HCT116 (cell line): ENCODE measurements around the gene NOL11. TPM values are rescaled to one million over a fixed set of nuclear protein-coding genes. Genes with fewer than 3 reads are reported as not detected.

ENCODE experiments used
- ATAC-seq: fragments of 200-7000 bp; cut with Tn5 transposase; 2 replicates; pipeline ENCODE4 v1.9.1; 2020; ENCODE audit warnings: mild to moderate bottlenecking, moderate library complexity
- BruUV-seq: library from RNA; stranded (reverse); fragments of 400-500 nt; replicated peaks from 2 replicates; lab custom pipeline; 2021; lab: Mats Ljungman, UMichigan
- CTCF ChIA-PET: fragments of 300-600 bp; sonication (Branson Sonifier 250); formaldehyde crosslinking; loops from one replicate; lab custom pipeline; 2021; ENCODE audit warnings: antibody characterized with exemption; lab: Charles Lee
- POLR2A ChIA-PET: fragments of 300-600, 350-600 bp; sonication (Branson Sonifier 250); formaldehyde crosslinking; loops from one replicate; lab custom pipeline; 2021; ENCODE audit warnings: antibody characterized with exemption; lab: Charles Lee
- RAD21 ChIA-PET, 2 experiments: fragments of 300-600 bp; sonication (Branson Sonifier 250); formaldehyde crosslinking; loops; one replicate each; lab custom pipeline; 2023; ENCODE audit warnings: low total read pairs in 2 of 2; ENCODE audit not compliant: uncharacterized antibody in 2 of 2, unreplicated experiment in 2 of 2, low non-redundant PET in 1 of 2; lab: Charles Lee
- DNase-seq: peaks from one replicate; pipeline ENCODE4 v3.0.0-alpha.2; 2010; ENCODE audit warnings: low read depth, low spot score
- H2AFZ ChIP-seq: fragments of 200-600 bp; shearing (Covaris generic), sonication (generic); 2 replicates; pipeline ENCODE4 v1.6.1; 2017; ENCODE audit warnings: low read depth, mixed run types, mixed read lengths, antibody characterized with exemption, low read length; ENCODE audit not compliant: poor library complexity, severe bottlenecking
- H3K27ac ChIP-seq: 2 replicates; pipeline ENCODE4 v1.5.1; 2012; ENCODE audit warnings: low read depth, low read length
- H3K27me3 ChIP-seq: fragments of 200-600 bp; sonication (generic); 2 replicates; pipeline ENCODE4 v1.6.1; 2016; ENCODE audit warnings: mixed run types, low read length, mixed read lengths; ENCODE audit not compliant: insufficient read depth
- H3K36me3 ChIP-seq, 2 experiments: fragments of 200-500 bp in 1 of 2; fragments of 200-600 bp in 1 of 2; sonication (Bioruptor generic) in 1 of 2; sonication (generic) in 1 of 2; 2 replicates each; pipeline versions ENCODE4 v1.5.1 to v1.6.1; 2014 to 2016; ENCODE audit warnings: low read length in 2 of 2, inconsistent platforms in 1 of 2, mixed read lengths in 1 of 2, mixed run types in 1 of 2; ENCODE audit not compliant: insufficient read depth in 2 of 2, control insufficient read depth in 1 of 2
- H3K4me1 ChIP-seq, 2 experiments: fragments of 200-600 bp in 1 of 2; sonication (generic) in 1 of 2; 2 replicates each; pipeline versions ENCODE4 v1.5.1 to v1.6.1; 2012 to 2017; ENCODE audit warnings: low read length in 2 of 2, inconsistent platforms in 1 of 2, mild to moderate bottlenecking in 1 of 2, mixed read lengths in 1 of 2, mixed run types in 1 of 2, moderate library complexity in 1 of 2; ENCODE audit not compliant: insufficient read depth in 2 of 2, control insufficient read depth in 1 of 2
- H3K4me2 ChIP-seq: fragments of 200-600 bp; sonication (generic); 2 replicates; pipeline ENCODE4 v1.6.1; 2017; ENCODE audit warnings: mixed run types, low read length, mixed read lengths
- H3K4me3 ChIP-seq, 2 experiments: fragments of 200-600 bp in 1 of 2; sonication (generic) in 1 of 2; replicated peaks in 1 of 2; 2 replicates each; pipeline ENCODE4 v1.5.1; 2011 to 2016; ENCODE audit warnings: low read length in 2 of 2, control low read depth in 1 of 2, low read depth in 1 of 2, mild to moderate bottlenecking in 1 of 2, mixed read lengths in 1 of 2, mixed run types in 1 of 2
- H3K79me2 ChIP-seq: fragments of 200-600 bp; sonication (generic); 2 replicates; pipeline ENCODE4 v1.6.1; 2017; ENCODE audit warnings: mild to moderate bottlenecking, mixed run types, low read length, moderate library complexity, mixed read lengths; ENCODE audit not compliant: insufficient read depth
- H3K9ac ChIP-seq: fragments of 200-600 bp; sonication (generic); 2 replicates; pipeline ENCODE4 v1.6.1; 2016; ENCODE audit warnings: low read length, mixed read lengths
- H3K9me2 ChIP-seq: fragments of 200-600 bp; sonication (generic), shearing (Covaris generic); 2 replicates; pipeline ENCODE4 v1.6.1; 2017; ENCODE audit warnings: mixed run types, mild to moderate bottlenecking, moderate library complexity; ENCODE audit not compliant: insufficient read depth
- H3K9me3 ChIP-seq, 2 experiments: fragments of 200-500 bp in 1 of 2; fragments of 200-600 bp in 1 of 2; sonication (Bioruptor generic) in 1 of 2; sonication (generic) in 1 of 2; 2 replicates each; pipeline ENCODE4 v1.6.1; 2014 to 2017; ENCODE audit warnings: low read length in 2 of 2, mixed read lengths in 2 of 2, inconsistent platforms in 1 of 2, low read depth in 1 of 2, mild to moderate bottlenecking in 1 of 2, mixed run types in 1 of 2, moderate library complexity in 1 of 2; ENCODE audit not compliant: control insufficient read depth in 1 of 2, insufficient read depth in 1 of 2
- H4K20me1 ChIP-seq: fragments of 200-600 bp; sonication (generic), shearing (Covaris generic); 2 replicates; pipeline ENCODE4 v1.6.1; 2017; ENCODE audit warnings: mixed run types, mild to moderate bottlenecking, moderate library complexity; ENCODE audit not compliant: insufficient read depth
- CBX3 ChIP-seq: IDR thresholded peaks from 2 replicates; pipeline ENCODE4 v1.6.1; 2012; ENCODE audit warnings: low read depth
- CTCF ChIP-seq, 3 experiments: fragments of 200-600 bp in 1 of 3; sonication (generic) in 1 of 3; IDR thresholded peaks in 2 of 3; conservative IDR thresholded peaks in 1 of 3; 2 replicates each; pipeline ENCODE4 v1.5.1; 2012 to 2017; ENCODE audit warnings: low read depth in 2 of 3, low read length in 2 of 3, antibody characterized with exemption in 1 of 3, borderline replicate concordance in 1 of 3, control low read depth in 1 of 3, mild to moderate bottlenecking in 1 of 3, mixed read lengths in 1 of 3, mixed run types in 1 of 3, moderate library complexity in 1 of 3; ENCODE audit not compliant: insufficient read depth in 1 of 3
- EGR1 ChIP-seq: IDR thresholded peaks from 2 replicates; pipeline ENCODE4 v1.6.1; 2012; ENCODE audit warnings: low read depth
- FOSL1 ChIP-seq: IDR thresholded peaks from 2 replicates; pipeline ENCODE4 v1.6.1; 2012; ENCODE audit warnings: low read depth
- JUND ChIP-seq: IDR thresholded peaks from 2 replicates; pipeline ENCODE4 v1.6.1; 2012
- POLR2AphosphoS5 ChIP-seq: IDR thresholded peaks from 2 replicates; pipeline ENCODE4 v1.6.1; 2011; ENCODE audit warnings: mild to moderate bottlenecking, low read depth, low read length, moderate library complexity
- RAD21 ChIP-seq: IDR thresholded peaks from 2 replicates; pipeline ENCODE4 v1.6.1; 2012; ENCODE audit warnings: low read depth, mild to moderate bottlenecking
- SIN3A ChIP-seq: IDR thresholded peaks from 2 replicates; pipeline ENCODE4 v1.6.1; 2012; ENCODE audit warnings: low read depth
- SRF ChIP-seq: IDR thresholded peaks from 2 replicates; pipeline ENCODE4 v1.6.1; 2012; ENCODE audit warnings: low read depth
- TCF7L2 ChIP-seq: IDR thresholded peaks from 2 replicates; pipeline ENCODE4 v1.7.0; 2011; ENCODE audit warnings: borderline replicate concordance, inconsistent platforms; ENCODE audit not compliant: insufficient read depth, insufficient read length; ENCODE audit errors: extremely low read depth
- YY1 ChIP-seq: IDR thresholded peaks from 2 replicates; pipeline ENCODE4 v1.6.1; 2011; ENCODE audit warnings: low read length, low read depth, moderate library complexity, mild to moderate bottlenecking; ENCODE audit not compliant: insufficient replicate concordance; ENCODE audit errors: extremely low read depth
- ZFX ChIP-seq: fragments of 450-650 bp; IDR thresholded peaks from 2 replicates; pipeline ENCODE4 v1.6.1; 2017
- ZNF274 ChIP-seq: fragments of 200-500 bp; sonication (Bioruptor generic); IDR thresholded peaks from 2 replicates; pipeline ENCODE4 v1.6.1; 2014; ENCODE audit warnings: mild to moderate bottlenecking, low read depth, low read length, inconsistent platforms
- intact Hi-C: fragments of 100-400 bp; cut with micrococcal nuclease; formaldehyde crosslinking; loops from 2 replicates; pipeline ENCODE4 v1.10.0; 2022
- total RNA-seq: library from RNA; stranded (reverse); gene quantifications from one replicate; pipeline ENCODE4 v1.2.1, GENCODE V29; 2021; ENCODE audit not compliant: unreplicated experiment
- TF ChIP-seq, protein P1 (sequence below): IDR thresholded peaks from 2 replicates; pipeline ENCODE4 v1.6.1; 2012; ENCODE audit warnings: low read depth
- TF ChIP-seq, protein P2 (sequence below): IDR thresholded peaks from 2 replicates; pipeline ENCODE4 v1.6.1; 2012

Gene NOL11
- total RNA-seq, 1 experiment from 2014 or later = 118 TPM

DNA sequence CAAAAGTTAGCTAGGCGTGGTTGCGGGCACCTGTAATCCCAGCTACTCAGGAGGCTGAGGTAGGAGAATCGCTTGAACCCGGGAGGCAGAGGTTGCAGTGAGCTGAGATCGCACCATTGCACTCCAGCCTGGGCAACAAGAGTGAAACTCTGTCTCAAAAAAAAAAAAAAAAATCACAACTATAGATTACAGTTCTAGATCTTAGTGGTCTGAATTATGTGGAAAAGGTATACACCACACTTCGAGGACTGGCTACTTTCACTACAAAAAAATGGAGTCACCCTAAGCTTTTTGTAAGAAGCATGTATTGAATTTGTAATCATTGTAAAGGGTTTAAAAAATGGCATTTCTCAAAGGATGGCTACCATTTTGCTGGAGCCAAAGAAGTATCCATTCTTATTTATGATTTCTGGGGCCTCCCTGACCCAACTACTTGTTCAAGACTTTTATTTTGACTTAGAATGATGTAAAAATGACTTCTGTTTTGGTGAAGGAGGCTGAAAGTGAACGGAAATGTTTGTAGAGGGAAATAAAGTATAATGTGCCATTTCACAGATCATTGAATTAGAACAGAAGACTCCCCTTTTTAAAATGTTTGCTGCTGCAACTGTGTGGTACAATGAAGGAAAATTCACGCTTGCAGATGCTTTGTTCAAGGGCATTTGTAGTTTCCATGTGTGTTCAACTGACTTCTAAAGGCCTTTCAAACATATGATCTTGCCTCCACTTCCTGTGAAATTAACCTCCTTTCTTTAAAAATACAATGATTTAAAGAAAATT lies 37.1 kb upstream of the NOL11 start:
- Histone ChIP-seq H3K36me3 (no peaks in the 10 kb centered on the region), H3K27ac (no peak overlapping the region), H3K9me2 (no peaks in the 10 kb centered on the region), H3K4me3 (no peak overlapping the region), H3K9ac (no peak overlapping the region), H3K79me2 (no peaks in the 10 kb centered on the region), H3K27me3 (no peaks in the 10 kb centered on the region), H3K4me2 (no peak overlapping the region), H3K9me3 (no peaks in the 10 kb centered on the region), H3K4me1 (peaks cover 6 to 9% of the 10 kb centered on the region in 2 experiments; a peak in 3 of 4 replicates), H2AFZ (no peak overlapping the region), H4K20me1 (no peaks in the 10 kb centered on the region)
- RAD21 ChIA-PET = no interaction called here
- intact Hi-C loops = no loop called here
- no peak for ATAC-seq
- no peak for DNase-seq
- TF ChIP-seq EGR1 = no peak
- TF ChIP-seq JUND = no peak
- no peak for TF ChIP-seq YY1
- no peak for TF ChIP-seq SRF
- no peak for TF ChIP-seq ZNF274
- no peak for TF ChIP-seq TCF7L2
- no TSS peak for BruUV-seq
- POLR2A ChIA-PET = no interaction called here
- CTCF ChIA-PET = no interaction called here

DNA sequence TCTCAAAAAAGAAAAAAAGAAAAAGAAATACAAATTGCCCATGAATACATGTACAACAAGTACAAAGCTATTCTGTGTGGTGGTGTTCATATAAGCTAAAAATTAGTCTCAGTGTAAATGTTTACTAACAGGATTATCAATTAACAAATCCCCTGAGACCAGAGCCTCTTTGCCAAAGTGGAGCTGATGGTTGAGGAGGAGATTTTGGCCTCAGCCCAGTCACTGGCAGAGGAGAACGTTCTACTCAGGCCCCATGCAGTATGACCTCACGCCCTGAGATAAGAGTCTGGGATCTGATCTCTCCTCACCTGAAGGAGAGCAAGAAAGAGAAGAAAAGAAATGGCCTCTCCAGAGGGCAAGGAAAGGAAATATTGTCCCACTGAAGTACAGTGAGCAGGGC lies 35.5 kb upstream of the NOL11 start:
- POLR2A ChIA-PET = no interaction called here
- Histone ChIP-seq H3K4me1 (peaks cover 0 to 4% of the 10 kb centered on the region in 2 experiments; a peak in 1 of 4 replicates), H3K4me3 (no peak overlapping the region), H3K79me2 (no peaks in the 10 kb centered on the region), H3K4me2 (no peak overlapping the region), H2AFZ (no peak overlapping the region), H3K36me3 (no peaks in the 10 kb centered on the region), H3K9me2 (no peaks in the 10 kb centered on the region), H3K27ac (no peak overlapping the region), H3K9me3 (no peaks in the 10 kb centered on the region), H3K27me3 (no peaks in the 10 kb centered on the region), H4K20me1 (no peaks in the 10 kb centered on the region), H3K9ac (no peak overlapping the region)
- no TSS peak for BruUV-seq
- DNase-seq = no peak
- intact Hi-C loops = no loop called here
- RAD21 ChIA-PET = no interaction called here
- ATAC-seq = no peak
- CTCF ChIA-PET = no interaction called here
- TF ChIP-seq, protein P1, sequence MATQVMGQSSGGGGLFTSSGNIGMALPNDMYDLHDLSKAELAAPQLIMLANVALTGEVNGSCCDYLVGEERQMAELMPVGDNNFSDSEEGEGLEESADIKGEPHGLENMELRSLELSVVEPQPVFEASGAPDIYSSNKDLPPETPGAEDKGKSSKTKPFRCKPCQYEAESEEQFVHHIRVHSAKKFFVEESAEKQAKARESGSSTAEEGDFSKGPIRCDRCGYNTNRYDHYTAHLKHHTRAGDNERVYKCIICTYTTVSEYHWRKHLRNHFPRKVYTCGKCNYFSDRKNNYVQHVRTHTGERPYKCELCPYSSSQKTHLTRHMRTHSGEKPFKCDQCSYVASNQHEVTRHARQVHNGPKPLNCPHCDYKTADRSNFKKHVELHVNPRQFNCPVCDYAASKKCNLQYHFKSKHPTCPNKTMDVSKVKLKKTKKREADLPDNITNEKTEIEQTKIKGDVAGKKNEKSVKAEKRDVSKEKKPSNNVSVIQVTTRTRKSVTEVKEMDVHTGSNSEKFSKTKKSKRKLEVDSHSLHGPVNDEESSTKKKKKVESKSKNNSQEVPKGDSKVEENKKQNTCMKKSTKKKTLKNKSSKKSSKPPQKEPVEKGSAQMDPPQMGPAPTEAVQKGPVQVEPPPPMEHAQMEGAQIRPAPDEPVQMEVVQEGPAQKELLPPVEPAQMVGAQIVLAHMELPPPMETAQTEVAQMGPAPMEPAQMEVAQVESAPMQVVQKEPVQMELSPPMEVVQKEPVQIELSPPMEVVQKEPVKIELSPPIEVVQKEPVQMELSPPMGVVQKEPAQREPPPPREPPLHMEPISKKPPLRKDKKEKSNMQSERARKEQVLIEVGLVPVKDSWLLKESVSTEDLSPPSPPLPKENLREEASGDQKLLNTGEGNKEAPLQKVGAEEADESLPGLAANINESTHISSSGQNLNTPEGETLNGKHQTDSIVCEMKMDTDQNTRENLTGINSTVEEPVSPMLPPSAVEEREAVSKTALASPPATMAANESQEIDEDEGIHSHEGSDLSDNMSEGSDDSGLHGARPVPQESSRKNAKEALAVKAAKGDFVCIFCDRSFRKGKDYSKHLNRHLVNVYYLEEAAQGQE = no peak
- TF ChIP-seq SRF = no peak
- TF ChIP-seq, protein P2, sequence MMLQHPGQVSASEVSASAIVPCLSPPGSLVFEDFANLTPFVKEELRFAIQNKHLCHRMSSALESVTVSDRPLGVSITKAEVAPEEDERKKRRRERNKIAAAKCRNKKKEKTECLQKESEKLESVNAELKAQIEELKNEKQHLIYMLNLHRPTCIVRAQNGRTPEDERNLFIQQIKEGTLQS = no peak
- TF ChIP-seq FOSL1 = no peak
- TF ChIP-seq EGR1 = no peak
- TF ChIP-seq RAD21 = no peak
- TF ChIP-seq CBX3 = no peak
- no peak for TF ChIP-seq CTCF (IDR thresholded peaks at IDR 0.05 in 2 of 3, conservative IDR thresholded peaks at IDR 0.05 in 1 of 3; ENCODE audit: borderline replicate concordance in 1 of 3, insufficient read depth in 1 of 3, low read depth in 2 of 3, low read length in 2 of 3)
- TF ChIP-seq POLR2AphosphoS5 = no peak
- no peak for TF ChIP-seq SIN3A
- TF ChIP-seq ZFX = no peak
